GM18498 (cell line): ENCODE measurements around the gene TTC9.

ENCODE experiments used
- ATAC-seq: cut with Tn5 transposase; IDR thresholded peaks from one replicate; pipeline ENCODE4 v1.9.1; 2021; ENCODE audit warnings: mild to moderate bottlenecking, moderate library complexity; ENCODE audit not compliant: unreplicated experiment

Gene TTC9

GRCh38 chr14:70711451-70711850, 69.7 kb downstream of the TTC9 start:
- ATAC-seq, result no peak

GRCh38 chr14:70713096-70713495, 71.4 kb downstream of the TTC9 start:
- no peak for ATAC-seq

- no peak for ATAC-seq
Observed at GRCh38 chr14:70713511-70713916, 71.8 kb downstream of the TTC9 start.

DNA sequence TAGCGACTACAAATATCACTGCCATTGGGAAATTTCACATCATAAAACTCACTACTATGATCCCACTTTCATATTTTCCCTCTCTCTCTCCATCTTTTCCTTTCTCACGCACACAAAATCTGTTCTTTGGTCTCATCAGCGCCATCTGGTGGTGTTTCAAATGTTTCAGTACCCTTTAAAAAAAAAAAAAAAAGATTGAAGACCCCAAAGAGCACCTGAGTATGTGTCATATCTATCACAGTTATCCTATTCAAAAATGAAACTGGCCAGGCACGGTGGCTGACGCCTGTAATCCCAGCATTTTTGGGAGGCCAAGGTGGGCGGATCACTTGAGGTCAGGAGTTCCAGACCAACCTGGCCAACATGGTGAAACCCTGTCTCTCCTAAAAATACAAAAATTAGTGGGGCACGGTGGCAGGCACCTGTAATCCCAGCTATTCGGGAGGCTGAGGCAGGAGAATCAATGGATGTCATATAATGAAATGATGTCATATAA, 72.4 kb downstream of the TTC9 start:
- no peak for ATAC-seq

GRCh38 chr14:70716483-70716882, 74.8 kb downstream of the TTC9 start:
- ATAC-seq, result no peak

DNA sequence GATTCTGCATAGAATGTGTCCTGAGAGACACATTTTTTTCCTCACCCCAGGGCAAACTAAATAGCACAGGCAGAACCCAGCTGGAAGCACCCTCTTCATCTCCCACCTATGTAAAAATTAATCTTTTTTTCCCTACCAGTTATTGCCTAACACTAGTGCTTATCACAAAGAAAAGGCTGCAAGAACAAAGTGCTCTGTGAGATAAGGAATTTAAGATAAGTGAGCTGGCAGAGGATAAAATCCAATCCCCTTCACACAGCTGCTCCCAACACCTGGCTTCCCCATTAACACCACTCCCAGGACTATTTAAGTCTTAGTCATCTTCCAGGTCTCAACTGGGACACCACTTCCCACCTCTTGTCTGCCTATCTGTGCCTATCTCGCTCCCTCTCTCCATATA, 75.2 kb downstream of the TTC9 start:
- no peak for ATAC-seq

DNA sequence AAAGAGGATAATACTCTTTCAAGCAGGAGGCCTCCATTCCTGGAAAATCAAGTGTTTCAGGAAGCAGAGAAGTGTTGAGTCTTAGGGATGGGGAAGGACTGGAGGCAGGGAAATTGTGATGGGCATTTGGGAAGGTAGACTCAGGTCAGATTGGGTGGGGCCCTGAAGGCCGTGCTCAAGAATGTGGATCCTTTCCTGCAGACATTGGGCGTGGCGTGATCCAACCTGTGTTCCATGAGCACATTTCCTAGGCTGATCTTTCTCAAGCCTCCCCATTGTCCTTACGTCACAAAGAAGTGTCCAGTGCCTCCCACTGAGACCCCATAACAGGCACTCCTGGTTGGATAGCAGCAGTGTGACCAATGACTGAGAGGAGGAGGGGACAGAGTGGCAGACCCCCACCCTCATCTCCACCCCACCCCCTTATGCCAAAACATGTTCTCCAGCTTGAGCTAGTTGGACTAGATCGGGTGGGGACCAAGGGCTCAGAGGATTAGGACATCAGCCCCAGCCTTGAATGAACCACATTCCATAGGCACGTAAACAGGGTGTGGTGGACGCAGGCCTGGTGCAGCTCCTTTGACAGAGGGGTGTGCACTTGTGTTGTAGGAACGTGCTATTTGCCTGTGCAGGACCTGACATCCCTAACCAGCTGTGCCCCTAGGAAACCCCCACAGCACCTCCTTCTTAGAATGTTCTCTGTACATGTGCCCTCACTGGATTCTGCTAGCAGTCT, 76.8 kb downstream of the TTC9 start:
- ATAC-seq, result no peak

DNA sequence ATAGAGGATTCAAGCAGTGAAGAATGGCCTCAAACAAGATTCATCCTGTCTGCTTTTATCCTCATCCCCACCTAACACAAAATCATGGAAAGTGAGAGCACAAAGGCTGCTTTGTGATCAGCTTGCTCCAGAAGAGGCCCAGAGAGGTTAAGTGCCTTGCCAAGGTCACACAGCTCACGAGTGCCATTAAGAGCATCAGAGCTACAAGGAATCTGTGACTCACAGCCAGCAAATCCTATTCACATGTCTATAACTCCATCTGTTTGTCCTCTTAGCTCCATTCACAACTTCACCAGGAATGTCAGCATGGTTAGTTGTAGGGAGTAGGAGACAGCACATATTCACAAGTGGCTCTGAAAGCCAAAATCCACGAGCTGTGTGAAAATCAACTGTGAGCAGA, 79.8 kb downstream of the TTC9 start:
- no peak for ATAC-seq

GRCh38 chr14:70722418-70722817, 80.7 kb downstream of the TTC9 start:
- no peak for ATAC-seq

DNA sequence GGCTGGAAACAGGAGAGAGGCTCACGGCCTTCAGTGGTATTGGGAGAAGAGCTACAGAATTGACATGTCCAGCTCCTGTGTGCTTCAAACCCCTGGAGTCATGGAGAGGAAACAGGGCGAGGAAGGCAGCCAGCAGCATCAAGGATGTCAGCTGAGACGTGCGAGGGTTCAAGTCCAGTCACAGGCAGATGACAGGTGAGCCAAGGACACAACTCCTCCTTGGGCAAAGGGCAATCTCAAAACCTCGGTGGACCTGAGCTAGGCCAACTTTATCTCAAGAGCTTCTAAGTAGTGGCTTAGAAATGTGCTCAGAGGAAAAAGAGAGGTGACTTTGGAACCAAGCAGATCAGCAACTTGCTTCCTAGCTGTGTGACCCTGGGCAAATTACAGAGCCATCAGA, 81.6 kb downstream of the TTC9 start:
- ATAC-seq, result no peak

DNA sequence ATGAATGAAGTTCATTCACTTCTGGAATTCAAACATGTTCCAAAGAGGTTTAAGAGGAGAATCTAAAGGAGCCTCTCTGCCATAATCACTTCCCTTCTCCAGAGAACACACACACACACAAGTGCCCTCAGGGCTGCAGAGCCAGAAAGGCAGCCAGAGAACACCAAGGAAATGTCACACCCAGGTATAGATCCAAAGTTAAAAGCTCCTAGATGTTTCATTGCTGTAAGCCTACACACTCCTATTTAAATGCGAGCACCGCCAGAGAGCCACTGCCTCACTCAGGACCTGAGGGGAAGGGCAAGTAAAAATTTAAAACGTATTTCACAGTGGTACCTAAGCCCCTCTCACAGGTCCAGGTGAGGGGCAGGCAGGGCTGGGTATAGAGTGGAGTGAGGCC, 82.4 kb downstream of the TTC9 start:
- ATAC-seq, result no peak

DNA sequence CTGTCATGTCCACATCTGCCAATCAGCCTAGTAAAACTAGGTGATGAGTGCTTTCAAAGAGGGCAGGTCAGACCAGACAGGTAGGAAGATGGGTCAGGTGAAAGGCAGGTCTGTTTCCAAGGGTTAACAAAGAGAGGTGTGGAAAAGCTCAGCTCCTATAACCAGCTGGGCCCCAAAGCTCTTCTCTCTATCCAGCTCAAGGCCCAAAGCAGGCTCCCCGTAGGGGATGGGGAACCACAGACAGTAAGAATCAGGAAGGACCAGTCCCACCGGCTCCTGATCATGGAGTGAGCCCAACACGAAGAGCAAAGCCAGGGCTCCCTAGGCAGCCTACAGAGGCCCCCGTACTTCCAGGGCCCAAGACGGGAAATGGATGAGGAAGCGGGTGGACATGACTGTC, 83.2 kb downstream of the TTC9 start:
- no peak for ATAC-seq
